ENCODE results near the gene FTCDNL1. TPM values are rescaled to one million over a fixed set of nuclear protein-coding genes. Genes with fewer than 3 reads are reported as not detected.

The FTCDNL1 gene
- total and polyA plus RNA-seq, 2 of the 13 experiments (the other 11 are each of a cell fraction or from before 2014, with no cell fraction given) = 0.98 to 1.4 TPM

GRCh38 chr2:199739413-199740110 is 111.4 kb downstream of the FTCDNL1 start:
- Histone ChIP-seq H3K4me2 (ENCODE audit: low read depth, low read length) (peak overlapping the region; percentile 54), H3K4me3 (replicated peaks in 1 of 3; ENCODE audit: insufficient read depth in 1 of 3, low read depth in 2 of 3, low read length in 3 of 3) (peak overlapping the region in 2 of 3 experiments; percentile 4 to 25; a peak in 1 of 6 replicates)
- TF ChIP-seq SMAD1 (CRISPR knock-in tag; IDR thresholded peaks at IDR 0.05; ENCODE audit: borderline replicate concordance, low read depth) (no peak), POLR2AphosphoS5 (IDR thresholded peaks at IDR 0.05; ENCODE audit: low read depth, low read length) (no peak), CREB3 (CRISPR knock-in tag; IDR thresholded peaks at IDR 0.05) (no peak), KLF9 (CRISPR knock-in tag; IDR thresholded peaks at IDR 0.05; ENCODE audit: low read depth) (0 out of 2 replicates have a peak, but pooled peaks have one; percentile 33), PITX1 (CRISPR knock-in tag; IDR thresholded peaks at IDR 0.05) (0 out of 2 replicates have a peak, but pooled peaks have one; percentile 50), NONO (IDR thresholded peaks at IDR 0.05) (no peak), NONO (CRISPR knock-in tag; conservative IDR thresholded peaks at IDR 0.05) (peak; percentile 42; the same call in 1 of the 2 replicates), ZNF317 (CRISPR knock-in tag; IDR thresholded peaks at IDR 0.05) (peak; percentile 66; the same call in 1 of the 2 replicates), HMGXB4 (CRISPR knock-in tag; IDR thresholded peaks at IDR 0.05; ENCODE audit: borderline replicate concordance in 1 of 2, low read depth in 1 of 2) (0 out of 4 replicates have a peak, but pooled peaks of 1 of the 2 experiments have one; percentile 38), IRF2 (CRISPR knock-in tag; IDR thresholded peaks at IDR 0.05) (0 out of 2 replicates have a peak, but pooled peaks have one; percentile 14), FOXJ3 (CRISPR knock-in tag; IDR thresholded peaks at IDR 0.05; ENCODE audit: borderline replicate concordance) (0 out of 2 replicates have a peak, but pooled peaks have one; percentile 15), PHB2 (IDR thresholded peaks at IDR 0.05; ENCODE audit: partially characterized antibody) (no peak), ZNF205 (CRISPR knock-in tag; IDR thresholded peaks at IDR 0.05) (0 out of 2 replicates have a peak, but pooled peaks have one; percentile 21), MAZ (IDR thresholded peaks at IDR 0.05; ENCODE audit: borderline replicate concordance, low read depth, low read length) (no peak), MAZ (CRISPR knock-in tag; IDR thresholded peaks at IDR 0.05; ENCODE audit: low read depth) (0 out of 2 replicates have a peak, but pooled peaks have one; percentile 22), NFYB (CRISPR knock-in tag; IDR thresholded peaks at IDR 0.05) (no peak; the same call in 1 of the 2 replicates), BORCS8-MEF2B (CRISPR knock-in tag; IDR thresholded peaks at IDR 0.05) (peak; percentile 32; the same call in 1 of the 2 replicates), PHF8 (CRISPR knock-in tag; IDR thresholded peaks at IDR 0.05) (0 out of 2 replicates have a peak, but pooled peaks have one; percentile 7), ATF6 (CRISPR knock-in tag; conservative IDR thresholded peaks at IDR 0.05) (peak; percentile 80; the same call in 1 of the 2 replicates)

More at GRCh38 chr2:199739413-199740110, 111.4 kb downstream of the FTCDNL1 start:
- Histone ChIP-seq H3K27ac (ENCODE audit: extremely low read length, insufficient read depth, low read length) (no peak overlapping the region), H3K27me3 (ENCODE audit: control insufficient read depth in 1 of 2, insufficient read depth in 2 of 2, low read length in 2 of 2) (no peaks in the 10 kb centered on the region; a peak in 2 of 5 replicates), H3K9me3 (ENCODE audit: low read length) (no peaks in the 10 kb centered on the region), H2AFZ (ENCODE audit: low read length) (no peak overlapping the region), H3K4me1 (ENCODE audit: insufficient read depth, low read length) (peaks cover 46% of the 10 kb centered on the region), H3K9ac (ENCODE audit: insufficient read depth, low read depth, low read length) (0 out of 2 replicates have a peak overlapping the region, but pooled peaks have one; percentile 4), H4K20me1 (ENCODE audit: insufficient read depth, low read length) (no peaks in the 10 kb centered on the region), H3K79me2 (ENCODE audit: insufficient read depth, low read length) (no peaks in the 10 kb centered on the region), H3K36me3 (replicated peaks in 1 of 2; ENCODE audit: control insufficient read depth in 1 of 2, insufficient read depth in 2 of 2, low read length in 2 of 2) (no peaks in the 10 kb centered on the region)
- FAIRE-seq = peak; percentile 86
- BruUV-seq (replicated peaks) = no TSS peak
- ChIA-PET POLR2A (no interaction called here), CTCF (ENCODE audit: low intra/inter-chr PET ratio, low total read pairs) (interaction anchor here (0.7 to 5.8 kb wide), 3 partner anchors 34 to 1425 kb away, joined by 4 to 111 read pairs (median 5); no protein-coding TSS in a partner anchor)
- ATAC-seq = peak; percentile 87
- DNase-seq (ENCODE audit: low spot score) = peak; percentile 62
- in situ Hi-C loops (cut with HindIII; ENCODE audit: extremely low pct_ligation_motif_present, low pct_unique_long_range_greater_than_20kb) (loop anchor here (5.0 to 10.0 kb wide), 2 partner anchors 37 to 1425 kb away; no protein-coding TSS in a partner anchor), intact Hi-C loops (cut with micrococcal nuclease; ENCODE audit: unreplicated experiment) (loop anchor here (1.0 to 10.0 kb wide), 5 partner anchors 35 to 1425 kb away; no protein-coding TSS in a partner anchor)
- WGBS (ENCODE audit: low lambda C conversion rate) = 25% methylated on average over 15 of the region's 15 CpGs
